Fibroblast of villous mesenchyme (primary cell): ENCODE measurements around the gene PCSK7. TPM values are rescaled to one million over a fixed set of nuclear protein-coding genes. Genes with fewer than 3 reads are reported as not detected.

Experiments used
- DNase-seq: peaks from one replicate; pipeline ENCODE4 v3.0.0-alpha.2; 2010; ENCODE audit warnings: low read depth
- H3K4me3 ChIP-seq: 2 replicates; pipeline ENCODE4 v1.5.1; 2011; ENCODE audit warnings: low read depth, mild to moderate bottlenecking, low read length
- total RNA-seq: library from RNA; depleted of rRNA; stranded (reverse); fragments of >200 nt; gene quantifications from 2 replicates; pipeline ENCODE4 v1.2.3, GENCODE V29; 2012
- TF ChIP-seq, protein P1 (sequence below): IDR thresholded peaks from 2 replicates; pipeline ENCODE4 v1.5.1; 2012; ENCODE audit warnings: low read depth, mild to moderate bottlenecking, low read length; ENCODE audit not compliant: insufficient read depth

Gene PCSK7
- total RNA-seq, 1 donor, result 60.0 TPM

DNA sequence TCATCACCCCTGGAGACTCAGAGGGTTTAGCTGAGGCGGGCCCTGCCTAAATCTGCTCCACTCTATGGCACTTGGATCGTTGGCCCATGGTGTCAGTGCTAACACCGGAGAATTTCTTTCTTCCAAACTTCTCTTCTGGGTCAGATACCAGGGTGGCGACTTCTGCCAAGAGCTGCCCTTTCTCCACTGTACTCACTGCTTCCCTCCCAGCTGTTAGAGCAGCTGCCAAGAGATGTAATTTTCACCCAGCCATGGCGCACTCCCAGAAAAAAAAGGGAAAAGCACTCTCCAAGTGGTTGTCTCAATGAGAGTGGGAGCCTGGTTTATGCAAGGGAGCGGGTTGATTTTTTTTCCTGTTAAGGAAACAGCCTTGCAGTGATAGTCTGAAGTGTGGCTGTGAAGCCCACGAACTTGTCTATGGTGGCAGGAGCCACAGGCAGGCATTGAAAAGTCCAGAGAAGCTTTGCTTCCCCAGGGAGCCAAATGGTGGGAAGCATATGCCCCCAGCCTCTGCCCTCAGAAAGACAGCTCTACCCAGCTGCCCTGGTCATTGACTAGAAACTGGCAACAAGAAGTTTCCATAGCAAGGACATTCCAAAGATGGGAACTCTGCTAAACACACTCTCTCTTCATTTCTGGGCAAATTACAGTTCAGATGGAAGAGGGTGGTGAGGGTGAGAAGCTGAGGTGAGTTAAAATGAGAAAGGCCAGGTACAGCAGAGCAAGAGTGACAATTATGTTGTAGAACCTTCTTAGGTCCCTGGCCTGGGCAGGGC, 10.7 kb downstream of the PCSK7 start:
- TF ChIP-seq, protein P1, sequence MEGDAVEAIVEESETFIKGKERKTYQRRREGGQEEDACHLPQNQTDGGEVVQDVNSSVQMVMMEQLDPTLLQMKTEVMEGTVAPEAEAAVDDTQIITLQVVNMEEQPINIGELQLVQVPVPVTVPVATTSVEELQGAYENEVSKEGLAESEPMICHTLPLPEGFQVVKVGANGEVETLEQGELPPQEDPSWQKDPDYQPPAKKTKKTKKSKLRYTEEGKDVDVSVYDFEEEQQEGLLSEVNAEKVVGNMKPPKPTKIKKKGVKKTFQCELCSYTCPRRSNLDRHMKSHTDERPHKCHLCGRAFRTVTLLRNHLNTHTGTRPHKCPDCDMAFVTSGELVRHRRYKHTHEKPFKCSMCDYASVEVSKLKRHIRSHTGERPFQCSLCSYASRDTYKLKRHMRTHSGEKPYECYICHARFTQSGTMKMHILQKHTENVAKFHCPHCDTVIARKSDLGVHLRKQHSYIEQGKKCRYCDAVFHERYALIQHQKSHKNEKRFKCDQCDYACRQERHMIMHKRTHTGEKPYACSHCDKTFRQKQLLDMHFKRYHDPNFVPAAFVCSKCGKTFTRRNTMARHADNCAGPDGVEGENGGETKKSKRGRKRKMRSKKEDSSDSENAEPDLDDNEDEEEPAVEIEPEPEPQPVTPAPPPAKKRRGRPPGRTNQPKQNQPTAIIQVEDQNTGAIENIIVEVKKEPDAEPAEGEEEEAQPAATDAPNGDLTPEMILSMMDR, result no peak
- no peak overlapping the region for H3K4me3 ChIP-seq
- no peak for DNase-seq

DNA sequence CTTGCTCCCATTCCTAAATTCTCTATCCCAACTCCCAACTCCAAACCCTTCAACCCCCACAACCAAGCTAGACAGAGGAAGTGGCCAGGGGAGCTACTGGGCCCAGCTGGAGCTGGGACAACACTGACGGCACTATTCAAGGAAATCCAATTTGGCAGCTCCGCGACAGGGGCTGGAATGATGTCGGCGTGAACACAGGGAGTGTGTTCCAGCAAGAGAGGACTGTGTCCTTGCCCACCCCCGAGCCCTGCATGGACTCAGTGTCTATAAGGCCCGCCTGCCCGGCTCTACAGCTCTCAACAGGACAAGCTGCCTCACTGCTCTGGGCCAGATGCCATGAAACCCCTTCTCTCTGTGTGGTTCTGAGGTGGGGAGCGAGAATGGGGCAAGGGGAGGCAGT, 11.3 kb downstream of the PCSK7 start:
- no peak for DNase-seq
- TF ChIP-seq, protein P1, result no peak
- no peak overlapping the region for H3K4me3 ChIP-seq

DNA sequence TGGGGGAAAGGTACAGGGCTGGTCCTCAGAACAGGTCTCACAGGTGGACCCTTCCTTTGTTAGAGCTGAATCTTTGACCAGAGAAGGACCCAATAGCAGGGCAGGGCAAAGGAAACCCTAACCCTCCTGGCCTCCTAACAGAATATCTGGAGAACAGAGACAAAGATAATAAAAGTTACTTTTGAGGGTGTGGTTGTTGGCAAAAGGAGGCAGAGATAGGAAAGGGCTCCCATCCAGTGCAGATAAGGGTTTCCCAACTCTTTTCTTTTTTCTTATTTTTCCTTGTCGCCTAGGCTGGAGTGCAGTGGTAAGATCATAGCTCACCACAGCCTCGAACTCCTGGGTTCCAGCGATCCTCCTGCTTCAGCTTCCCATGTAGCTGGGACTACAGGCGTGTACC, 11.9 kb downstream of the PCSK7 start:
- no peak overlapping the region for H3K4me3 ChIP-seq
- TF ChIP-seq, protein P1, result no peak
- no peak for DNase-seq

GRCh38 chr11:117219455-117219854, 12.4 kb downstream of the PCSK7 start:
- no peak for DNase-seq
- TF ChIP-seq, protein P1, result no peak
- no peak overlapping the region for H3K4me3 ChIP-seq

DNA sequence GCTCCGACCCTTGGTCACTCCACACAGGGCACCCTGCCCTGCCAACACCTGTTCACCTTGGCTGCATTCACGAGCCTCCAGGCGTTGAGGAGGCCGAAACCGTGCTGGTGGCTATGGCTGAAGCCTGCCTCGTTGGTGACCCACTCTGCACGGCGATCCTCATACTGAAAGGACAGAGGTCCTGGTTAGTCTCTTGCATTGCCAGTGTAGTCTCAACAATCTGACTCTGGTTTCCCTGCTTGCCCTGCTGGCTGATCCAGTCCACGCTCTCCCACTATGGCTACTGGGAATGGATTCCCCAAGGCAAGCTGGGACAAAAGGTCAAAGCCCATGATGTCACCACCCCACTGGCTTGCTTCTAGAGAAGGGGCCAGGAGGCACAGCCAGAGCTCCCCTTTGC, 12.9 kb downstream of the PCSK7 start:
- no peak for DNase-seq
- TF ChIP-seq, protein P1, result no peak
- no peak overlapping the region for H3K4me3 ChIP-seq

DNA sequence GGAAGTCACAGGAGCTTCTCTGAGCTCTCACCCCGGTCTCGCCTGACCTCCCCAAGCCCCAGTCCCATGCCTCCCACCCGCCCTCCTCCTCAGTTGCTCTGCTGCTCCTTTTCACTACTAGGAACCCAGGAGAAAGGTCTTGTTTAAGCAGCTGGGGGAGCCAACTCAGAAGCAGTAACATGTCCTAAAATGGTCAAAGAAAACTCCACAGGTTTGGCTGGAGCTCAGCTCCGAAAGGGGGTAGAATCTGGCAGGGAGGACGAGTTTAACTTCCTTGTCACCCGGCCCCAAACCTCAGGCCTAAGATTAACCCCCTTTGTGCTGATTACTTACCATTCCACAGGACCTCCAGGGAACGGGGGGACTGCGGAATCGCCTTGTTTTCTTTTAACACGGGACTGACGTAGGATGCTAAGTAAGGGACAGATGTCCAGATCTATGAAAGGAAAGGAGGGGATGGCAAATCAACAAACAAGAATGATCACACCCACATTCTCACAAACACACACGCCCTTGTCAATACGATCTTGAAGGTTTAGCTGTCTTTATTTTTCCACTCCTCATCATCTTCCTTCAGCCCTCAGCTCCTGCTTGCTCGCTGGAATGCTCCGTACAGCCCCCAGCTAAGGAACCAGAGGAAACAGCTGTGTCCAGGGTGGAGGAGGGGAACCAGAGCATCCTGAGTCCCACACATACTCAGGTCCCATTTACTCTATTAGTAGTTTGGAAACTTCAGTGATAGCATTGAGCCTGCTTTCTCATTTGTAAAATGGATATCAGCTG, 13.5 kb downstream of the PCSK7 start:
- H3K4me3 ChIP-seq, result no peak overlapping the region
- TF ChIP-seq, protein P1, result no peak
- peak; percentile 46 for DNase-seq
